OCI-LY7 (cell line): Measurements from ENCODE around the gene DGKQ. TPM values are rescaled to one million over a fixed set of nuclear protein-coding genes. Genes with fewer than 3 reads are reported as not detected.

Experiments
- BruUV-seq: library from RNA; stranded (reverse); fragments of 400-500 nt; replicated peaks from 2 replicates; lab custom pipeline; 2021; lab: Mats Ljungman, UMichigan
- CTCF ChIA-PET: fragments of 300-600 bp; sonication (Branson Sonifier 250); formaldehyde crosslinking; loops from one replicate; lab custom pipeline; 2022; ENCODE audit warnings: antibody characterized with exemption; ENCODE audit not compliant: unreplicated experiment; lab: Charles Lee
- POLR2A ChIA-PET: fragments of 300-600 bp; sonication (Branson Sonifier 250); formaldehyde crosslinking; loops from one replicate; lab custom pipeline; 2022; ENCODE audit warnings: antibody characterized with exemption; lab: Charles Lee
- DNase-seq: peaks from one replicate; pipeline ENCODE4 v3.0.0-alpha.2; 2015; ENCODE audit warnings: low spot score
- H2AFZ ChIP-seq: fragments of 200-600 bp; sonication (generic), shearing (Covaris generic); 2 replicates; pipeline ENCODE4 v1.6.1; 2014; ENCODE audit warnings: mild to moderate bottlenecking, antibody characterized with exemption, low read length, moderate library complexity
- H3K27ac ChIP-seq: fragments of 200-600 bp; sonication (generic); 2 replicates; pipeline ENCODE4 v1.5.1; 2014; ENCODE audit warnings: mixed run types, low read depth, mild to moderate bottlenecking, moderate library complexity, low read length, inconsistent platforms; ENCODE audit not compliant: poor library complexity, severe bottlenecking
- H3K36me3 ChIP-seq: fragments of 200-600 bp; sonication (generic); 2 replicates; pipeline ENCODE4 v1.6.1; 2014; ENCODE audit warnings: mild to moderate bottlenecking, antibody characterized with exemption, low read length, moderate library complexity, mixed read lengths; ENCODE audit not compliant: insufficient read depth
- H3K4me1 ChIP-seq: fragments of 200-600 bp; sonication (generic); 2 replicates; pipeline ENCODE4 v1.5.1; 2014; ENCODE audit warnings: mild to moderate bottlenecking, low read length; ENCODE audit not compliant: insufficient read depth, poor library complexity, severe bottlenecking
- H3K4me2 ChIP-seq: fragments of 200-600 bp; sonication (generic); 2 replicates; pipeline ENCODE4 v1.6.1; 2014; ENCODE audit warnings: mild to moderate bottlenecking, low read length
- H3K4me3 ChIP-seq: fragments of 200-600 bp; sonication (generic); 2 replicates; pipeline ENCODE4 v1.5.1; 2014; ENCODE audit warnings: mild to moderate bottlenecking, low read depth, low read length; ENCODE audit not compliant: poor library complexity, severe bottlenecking
- H3K79me2 ChIP-seq: fragments of 200-600 bp; sonication (generic); 2 replicates; pipeline ENCODE4 v1.6.1; 2016; ENCODE audit warnings: low read depth, mild to moderate bottlenecking, low read length, moderate library complexity, mixed read lengths; ENCODE audit not compliant: insufficient read depth
- H3K9me2 ChIP-seq: fragments of 200-600 bp; sonication (generic); 2 replicates; pipeline ENCODE4 v1.6.1; 2016; ENCODE audit warnings: mild to moderate bottlenecking, low read length, mixed read lengths; ENCODE audit not compliant: insufficient read depth
- H3K9me3 ChIP-seq: fragments of 200-600 bp; sonication (generic); 2 replicates; pipeline ENCODE4 v1.6.1; 2014; ENCODE audit warnings: mild to moderate bottlenecking, mixed run types, low read length, mixed read lengths
- H4K20me1 ChIP-seq: fragments of 200-600 bp; sonication (generic); 2 replicates; pipeline ENCODE4 v1.6.1; 2014; ENCODE audit warnings: mild to moderate bottlenecking, antibody characterized with exemption, low read length, moderate library complexity, mixed read lengths; ENCODE audit not compliant: insufficient read depth
- CTCF ChIP-seq: fragments of 200-600 bp; sonication (generic); conservative IDR thresholded peaks from 2 replicates; pipeline ENCODE4 v1.5.1; 2014; ENCODE audit warnings: mild to moderate bottlenecking, antibody characterized with exemption, low read length, moderate library complexity, mixed read lengths
- EZH2phosphoT487 ChIP-seq: fragments of 200-600 bp; sonication (generic); IDR thresholded peaks from 2 replicates; pipeline ENCODE4 v1.6.1; 2018; ENCODE audit warnings: low read depth, borderline replicate concordance, mild to moderate bottlenecking, mixed run types, antibody characterized with exemption, low read length, moderate library complexity, mixed read lengths
- intact Hi-C: fragments of 100-400 bp; cut with micrococcal nuclease; formaldehyde crosslinking; loops from one replicate; pipeline ENCODE4 v1.10.0; 2022; ENCODE audit not compliant: unreplicated experiment
- total RNA-seq, 2 experiments: library from RNA; depleted of rRNA in 1 of 2; stranded (reverse); fragments of >200 nt in 1 of 2; shearing (Covaris generic) in 1 of 2; gene quantifications; 2 replicates each; pipeline ENCODE4 v1.2.3, GENCODE V29; 2014 to 2022

DGKQ gene
- total RNA-seq, 2 experiments from 2014 or later, result 11.3 to 15.2 TPM

GRCh38 chr4:960140-960635 lies 13.2 kb downstream of the DGKQ start:
- no peaks in the 10 kb centered on the region for H3K79me2 ChIP-seq
- no peak overlapping the region for H2AFZ ChIP-seq
- TF ChIP-seq EZH2phosphoT487 (no peak), CTCF (no peak)
- intact Hi-C loops, result no loop called here
- H3K4me1 ChIP-seq, result no peaks in the 10 kb centered on the region
- no peaks in the 10 kb centered on the region for H3K36me3 ChIP-seq
- H3K4me2 ChIP-seq, result no peak overlapping the region
- no TSS peak for BruUV-seq
- no peak overlapping the region for H3K27ac ChIP-seq
- POLR2A ChIA-PET, result no interaction called here
- no peaks in the 10 kb centered on the region for H4K20me1 ChIP-seq
- H3K4me3 ChIP-seq, result no peak overlapping the region
- DNase-seq, result no peak
- H3K9me2 ChIP-seq, result no peaks in the 10 kb centered on the region
- CTCF ChIA-PET, result no interaction called here
- no peaks in the 10 kb centered on the region for H3K9me3 ChIP-seq

GRCh38 chr4:959338-960139 lies 13.8 kb downstream of the DGKQ start:
- no peaks in the 10 kb centered on the region for H4K20me1 ChIP-seq
- H3K4me1 ChIP-seq, result no peaks in the 10 kb centered on the region
- DNase-seq, result no peak
- H2AFZ ChIP-seq, result no peak overlapping the region
- no peak overlapping the region for H3K27ac ChIP-seq
- no peak overlapping the region for H3K4me3 ChIP-seq
- H3K9me2 ChIP-seq, result no peaks in the 10 kb centered on the region
- no peak overlapping the region for H3K4me2 ChIP-seq
- no peaks in the 10 kb centered on the region for H3K9me3 ChIP-seq
- H3K36me3 ChIP-seq, result no peaks in the 10 kb centered on the region
- no peaks in the 10 kb centered on the region for H3K79me2 ChIP-seq
- TF ChIP-seq CTCF, result no peak
- TF ChIP-seq EZH2phosphoT487, result no peak
- POLR2A ChIA-PET, result no interaction called here
- CTCF ChIA-PET, result no interaction called here
- intact Hi-C loops, result no loop called here
- no TSS peak for BruUV-seq

DNA sequence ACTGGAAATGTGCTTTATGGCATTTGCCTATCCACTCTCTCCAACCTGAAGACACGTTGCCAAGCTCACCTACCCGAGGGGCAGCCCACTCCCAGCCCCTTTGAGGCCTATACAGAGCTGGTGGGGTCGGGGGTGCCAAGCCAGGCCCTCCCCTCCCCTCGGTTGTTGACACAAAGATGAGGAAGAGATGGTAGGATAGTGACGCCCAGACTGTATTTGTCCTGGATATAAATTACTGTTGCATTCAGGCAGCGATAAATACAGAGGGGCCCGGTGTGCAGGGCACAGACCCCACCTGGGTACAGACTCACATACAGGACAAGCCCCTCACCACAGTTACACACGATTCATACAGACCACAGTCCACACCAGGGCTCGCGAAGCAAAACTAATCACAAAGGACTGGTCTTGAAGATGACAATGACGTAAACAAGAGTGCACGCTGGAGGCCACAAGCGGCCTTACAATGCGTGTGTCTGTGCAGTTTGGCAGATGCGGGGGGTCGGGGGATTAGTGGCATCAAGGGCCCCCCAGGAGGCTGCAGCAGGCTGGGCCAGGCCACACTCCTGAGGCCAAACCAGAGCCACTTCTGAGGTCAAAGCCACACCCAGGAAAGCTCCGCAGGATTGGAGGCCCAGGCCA lies 14.6 kb downstream of the DGKQ start:
- Histone ChIP-seq H2AFZ (no peak overlapping the region), H3K36me3 (no peaks in the 10 kb centered on the region), H3K9me3 (no peaks in the 10 kb centered on the region), H3K9me2 (no peaks in the 10 kb centered on the region), H3K4me1 (no peaks in the 10 kb centered on the region), H3K79me2 (no peaks in the 10 kb centered on the region), H3K4me3 (no peak overlapping the region), H3K27ac (no peak overlapping the region), H4K20me1 (no peaks in the 10 kb centered on the region), H3K4me2 (no peak overlapping the region)
- CTCF ChIA-PET, result no interaction called here
- DNase-seq, result no peak
- intact Hi-C loops, result no loop called here
- POLR2A ChIA-PET, result no interaction called here
- TF ChIP-seq EZH2phosphoT487, result no peak
- no peak for TF ChIP-seq CTCF
- BruUV-seq, result no TSS peak
